ENCODE data around the gene ZNF408. TPM values are rescaled to one million over a fixed set of nuclear protein-coding genes. Genes with fewer than 3 reads are reported as not detected.

Gene ZNF408
- total and polyA plus RNA-seq, 2 donors (not counting 3 experiments of a cell fraction or from before 2014, with no cell fraction given) = 7.8 to 10.9 TPM

GRCh38 chr11:46676436-46677158, 24.2 kb upstream of the ZNF408 start:
- Histone ChIP-seq H3K9me1 (replicated peaks; ENCODE audit: control insufficient read depth, extremely low read depth, insufficient read depth, low read length) (no peaks in the 10 kb centered on the region), H3K4me3 (replicated peaks in 1 of 3; ENCODE audit: insufficient read depth in 1 of 3, low read depth in 1 of 3, low read length in 3 of 3) (no peak overlapping the region), H3K36me3 (ENCODE audit: control insufficient read depth in 2 of 2, extremely low read depth in 1 of 2, insufficient read depth in 2 of 2, low read length in 2 of 2) (peaks cover 0 to 43% of the 10 kb centered on the region in 2 experiments), H3K27me3 (ENCODE audit: control insufficient read depth in 2 of 2, insufficient read depth in 2 of 2, low read length in 2 of 2) (no peaks in the 10 kb centered on the region), H4K20me1 (replicated peaks; ENCODE audit: control insufficient read depth, extremely low read depth, insufficient read depth, low read length) (no peaks in the 10 kb centered on the region), H3K9ac (replicated peaks; ENCODE audit: extremely low read depth, insufficient read depth, low read length) (no peak overlapping the region), H3K27ac (ENCODE audit: insufficient read depth, low read depth, low read length) (no peak overlapping the region), H3K4me2 (ENCODE audit: insufficient read depth, low read length) (no peak overlapping the region), H3K79me2 (ENCODE audit: control insufficient read depth, insufficient read depth, low read length) (no peaks in the 10 kb centered on the region), H3K4me1 (ENCODE audit: control insufficient read depth, extremely low read depth, insufficient read depth, low read length) (no peaks in the 10 kb centered on the region), H3K9me3 (replicated peaks; ENCODE audit: control insufficient read depth, insufficient read depth, low read length) (no peaks in the 10 kb centered on the region), H2AFZ (ENCODE audit: low read depth, low read length) (no peak overlapping the region)
- intact Hi-C loops (cut with micrococcal nuclease) (no loop called here), dilution Hi-C loops (cut with MboI; ENCODE audit: extremely low pct_ligation_motif_present, low sequenced_read_pairs) (no loop called here)
- no peak for DNase-seq (ENCODE audit: low read depth, low spot score)
- no peak for TF ChIP-seq POLR2A (IDR thresholded peaks at IDR 0.05; ENCODE audit: low read depth, low read length)
- no peak for TF ChIP-seq FOS (IDR thresholded peaks at IDR 0.05; ENCODE audit: borderline replicate concordance, insufficient read depth, low read length)
- no peak for TF ChIP-seq POLR2AphosphoS5 (IDR thresholded peaks at IDR 0.05; ENCODE audit: insufficient read depth, low read depth, low read length)
- TF ChIP-seq EZH2 (IDR thresholded peaks at IDR 0.05; ENCODE audit: borderline replicate concordance, low read depth, low read length, severe bottlenecking) = no peak
- no peak for TF ChIP-seq MYC (IDR thresholded peaks at IDR 0.05; ENCODE audit: low read depth, low read length)
- no peak for TF ChIP-seq CTCF (IDR thresholded peaks at IDR 0.05; ENCODE audit: extremely low read depth in 1 of 2, insufficient read depth in 1 of 2, low read depth in 1 of 2, low read length in 2 of 2)
- TF ChIP-seq MAX (IDR thresholded peaks at IDR 0.05; ENCODE audit: insufficient read depth, insufficient read length) = no peak
- TF ChIP-seq GATA2 (IDR thresholded peaks at IDR 0.05; ENCODE audit: insufficient read depth, insufficient read length, low read depth, low read length) = no peak
- TF ChIP-seq JUN (IDR thresholded peaks at IDR 0.05; ENCODE audit: borderline replicate concordance, insufficient read depth, insufficient read length, low read depth) = no peak
- ChIA-PET CTCF (no interaction called here), POLR2A (interaction anchor here (0.5 kb wide), 1 partner anchor 17 kb away, joined by 5 read pairs; no protein-coding TSS in a partner anchor)
- FAIRE-seq = peak; percentile 54
- BruUV-seq (replicated peaks) = no TSS peak

Measured in endothelial cell of umbilical vein (primary cell).